Urothelium cell line (cell line): ENCODE data around the gene GBP3.
"Not testable (repeated sequence)": the region's sequence is repeated elsewhere in the genome, so short reads cannot be mapped to it uniquely, and the experiment has no call there.

ENCODE experiments used
- DNase-seq: peaks from one replicate; pipeline ENCODE4 v3.0.0; 2011; ENCODE audit warnings: low spot score, mixed read lengths
- FAIRE-seq: peaks from 2 replicates; lab custom pipeline; 2011; peaks lifted over from hg19 to GRCh38; lab: Jason Lieb, UNC

The GBP3 gene

GRCh38 chr1:89022167-89022959, at the start of gene GBP3:
TSS of gene GBP3 (minus strand) at chr1:89022866. CDS start at chr1:89020721, 2,145 bp downstream.
- DNase-seq: peak; percentile 25
- no peak for FAIRE-seq

- FAIRE-seq: no peak
- DNase-seq: no peak
Observed at GRCh38 chr1:89070509-89070908, 47.8 kb upstream of the GBP3 start.

- FAIRE-seq (no peak), DNase-seq (no peak)
Observed at GRCh38 chr1:89069951-89070350, 47.3 kb upstream of the GBP3 start.

GRCh38 chr1:89068291-89068690, 45.6 kb upstream of the GBP3 start:
- DNase-seq: no peak
- FAIRE-seq: no peak

GRCh38 chr1:89065079-89065868, 42.6 kb upstream of the GBP3 start, which contains the start of gene GBP1:
TSS of gene GBP1 (minus strand) at chr1:89065208. CDS start at chr1:89063234, 1,974 bp downstream.
- FAIRE-seq (peak; percentile 27), DNase-seq (no peak)

- FAIRE-seq: peak; percentile 66
- no peak for DNase-seq
Observed at GRCh38 chr1:89064632-89065031, 42.0 kb upstream of the GBP3 start.

- no peak for DNase-seq
- no peak for FAIRE-seq
Observed at GRCh38 chr1:89063094-89063493, 40.4 kb upstream of the GBP3 start.

- DNase-seq (no peak), FAIRE-seq (no peak)
Observed at GRCh38 chr1:89060091-89060490, 37.4 kb upstream of the GBP3 start.

- FAIRE-seq: no peak
- DNase-seq: no peak
Observed at GRCh38 chr1:89051955-89052312, 29.3 kb upstream of the GBP3 start.

GRCh38 chr1:89051300-89051954, 28.8 kb upstream of the GBP3 start:
- FAIRE-seq: no peak
- no peak for DNase-seq

GRCh38 chr1:89050649-89051033, 28.0 kb upstream of the GBP3 start:
- FAIRE-seq: no peak
- DNase-seq: no peak

GRCh38 chr1:89049901-89050648, 27.4 kb upstream of the GBP3 start:
- not testable (repeated sequence) for DNase-seq, FAIRE-seq

GRCh38 chr1:89049187-89049586, 26.5 kb upstream of the GBP3 start:
- peak; percentile 80 for FAIRE-seq
- not testable (repeated sequence) for DNase-seq

GRCh38 chr1:89047734-89048133, 25.1 kb upstream of the GBP3 start:
- DNase-seq (no peak), FAIRE-seq (no peak)

GRCh38 chr1:89046318-89047183, 23.9 kb upstream of the GBP3 start:
- DNase-seq: not testable (repeated sequence)
- FAIRE-seq: peak; percentile 91

GRCh38 chr1:89044970-89045721, 22.5 kb upstream of the GBP3 start:
- DNase-seq (no peak), FAIRE-seq (no peak)

GRCh38 chr1:89043940-89044339, 21.3 kb upstream of the GBP3 start:
- FAIRE-seq: no peak
- DNase-seq: no peak

- FAIRE-seq: no peak
Observed at GRCh38 chr1:89042491-89042890, 19.8 kb upstream of the GBP3 start.

GRCh38 chr1:89041721-89042120, 19.1 kb upstream of the GBP3 start:
- DNase-seq (no peak), FAIRE-seq (no peak)

More at GRCh38 chr1:89042491-89042890, 19.8 kb upstream of the GBP3 start:
- no peak for DNase-seq
